ENCODE data around the gene ITPRIP. TPM values are rescaled to one million over a fixed set of nuclear protein-coding genes. Genes with fewer than 3 reads are reported as not detected.

Gene ITPRIP
- total RNA-seq, 2 donors from 2014 or later, result 5.9 to 9.6 TPM

GRCh38 chr10:104322416-104322782 lies 15.9 kb downstream of the ITPRIP start:
- DNase-seq, result no peak

GRCh38 chr10:104321725-104322415 lies 16.4 kb downstream of the ITPRIP start:
- H3K4me1 ChIP-seq, result peaks cover 4% of the 10 kb centered on the region

More at GRCh38 chr10:104322416-104322782, 15.9 kb downstream of the ITPRIP start:
- Histone ChIP-seq H3K27me3 (no peaks in the 10 kb centered on the region), H3K27ac (no peak overlapping the region), H3K9me3 (no peaks in the 10 kb centered on the region), H3K36me3 (no peaks in the 10 kb centered on the region), H3K4me1 (peaks cover 7% of the 10 kb centered on the region), H3K4me3 (no peak overlapping the region), H3K9ac (ENCODE audit: low read depth in 2 of 2, low read length in 2 of 2) (peak overlapping the region in 1 of 2 donors; percentile 9)
- no peak for TF ChIP-seq CTCF (IDR thresholded peaks at IDR 0.05)
- intact Hi-C loops (cut with DNase I), result no loop called here

GRCh38 chr10:104321226-104321625 lies 17.0 kb downstream of the ITPRIP start:
- DNase-seq, result no peak
- no peaks in the 10 kb centered on the region for H3K9me3 ChIP-seq
- no peak overlapping the region for H3K4me3 ChIP-seq
- no peaks in the 10 kb centered on the region for H3K27me3 ChIP-seq
- TF ChIP-seq CTCF (IDR thresholded peaks at IDR 0.05), result no peak
- H3K27ac ChIP-seq, result no peak overlapping the region
- intact Hi-C loops (cut with DNase I), result no loop called here
- no peaks in the 10 kb centered on the region for H3K36me3 ChIP-seq
- H3K4me1 ChIP-seq, result peaks cover 4% of the 10 kb centered on the region
- no peak overlapping the region for H3K9ac ChIP-seq (ENCODE audit: low read depth in 2 of 2, low read length in 2 of 2)

More at GRCh38 chr10:104321725-104322415, 16.4 kb downstream of the ITPRIP start:
- H3K27ac ChIP-seq, result no peak overlapping the region
- intact Hi-C loops (cut with DNase I), result no loop called here
- DNase-seq, result no peak
- peak overlapping the region in 1 of 2 donors; percentile 9 for H3K9ac ChIP-seq (ENCODE audit: low read depth in 2 of 2, low read length in 2 of 2)
- H3K27me3 ChIP-seq, result no peaks in the 10 kb centered on the region
- H3K36me3 ChIP-seq, result no peaks in the 10 kb centered on the region
- no peak overlapping the region for H3K4me3 ChIP-seq
- TF ChIP-seq CTCF (IDR thresholded peaks at IDR 0.05), result no peak
- no peaks in the 10 kb centered on the region for H3K9me3 ChIP-seq

GRCh38 chr10:104318810-104319741 lies 19.2 kb downstream of the ITPRIP start:
- Histone ChIP-seq H3K36me3 (peaks cover 15% of the 10 kb centered on the region), H3K4me3 (no peak overlapping the region), H3K4me1 (peaks cover 4% of the 10 kb centered on the region), H3K9me3 (no peaks in the 10 kb centered on the region), H3K27ac (no peak overlapping the region), H3K9ac (ENCODE audit: low read depth in 2 of 2, low read length in 2 of 2) (no peak overlapping the region), H3K27me3 (no peaks in the 10 kb centered on the region)
- DNase-seq, result no peak
- no peak for TF ChIP-seq CTCF (IDR thresholded peaks at IDR 0.05)
- intact Hi-C loops (cut with DNase I), result no loop called here

GRCh38 chr10:104318326-104318725 lies 19.9 kb downstream of the ITPRIP start:
- Histone ChIP-seq H3K36me3 (peaks cover 15% of the 10 kb centered on the region), H3K27ac (no peak overlapping the region), H3K4me1 (peaks cover 4% of the 10 kb centered on the region), H3K9ac (ENCODE audit: low read depth in 2 of 2, low read length in 2 of 2) (no peak overlapping the region), H3K27me3 (no peaks in the 10 kb centered on the region), H3K9me3 (no peaks in the 10 kb centered on the region), H3K4me3 (no peak overlapping the region)
- intact Hi-C loops (cut with DNase I), result no loop called here
- TF ChIP-seq CTCF (IDR thresholded peaks at IDR 0.05), result no peak
- DNase-seq, result no peak

Data from colonic mucosa (tissue), 4 donors.